ENCODE data around the gene OTUD6A. TPM values are rescaled to one million over a fixed set of nuclear protein-coding genes. Genes with fewer than 3 reads are reported as not detected.

The OTUD6A gene
- polyA plus RNA-seq, 1 experiment = not detected

GRCh38 chrX:70022616-70023015 is 39.6 kb upstream of the OTUD6A start:
- DNase-seq (ENCODE audit: low read depth, low spot score) = no peak
- POLR2A ChIA-PET = no interaction called here
- H3K27me3 ChIP-seq (ENCODE audit: control insufficient read depth, insufficient read depth, low read length) = no peaks in the 10 kb centered on the region
- H3K4me3 ChIP-seq (ENCODE audit: low read depth, low read length) = no peak overlapping the region
- H3K27ac ChIP-seq (ENCODE audit: low read depth, low read length) = no peak overlapping the region
- CTCF ChIA-PET = no interaction called here
- no peak for TF ChIP-seq CTCF (IDR thresholded peaks at IDR 0.05; ENCODE audit: low read depth, low read length)
- no peaks in the 10 kb centered on the region for H3K9me3 ChIP-seq (ENCODE audit: control insufficient read depth, insufficient read depth, low read length)

- no peak overlapping the region for H3K4me3 ChIP-seq (ENCODE audit: low read depth, low read length)
- POLR2A ChIA-PET = no interaction called here
- no peak overlapping the region for H3K27ac ChIP-seq (ENCODE audit: low read depth, low read length)
- no peaks in the 10 kb centered on the region for H3K9me3 ChIP-seq (ENCODE audit: control insufficient read depth, insufficient read depth, low read length)
- no peaks in the 10 kb centered on the region for H3K27me3 ChIP-seq (ENCODE audit: control insufficient read depth, insufficient read depth, low read length)
- CTCF ChIA-PET = interaction anchor here (2.3 kb wide), 1 partner anchor 72 kb away, joined by 9 read pairs; no protein-coding TSS in a partner anchor
- no peak for TF ChIP-seq CTCF (IDR thresholded peaks at IDR 0.05; ENCODE audit: low read depth, low read length)
- no peak for DNase-seq (ENCODE audit: low read depth, low spot score)
Observed at GRCh38 chrX:70025464-70025863, 36.8 kb upstream of the OTUD6A start.

- DNase-seq (ENCODE audit: low read depth, low spot score) = no peak
- Histone ChIP-seq H3K9me3 (ENCODE audit: control insufficient read depth, insufficient read depth, low read length) (no peaks in the 10 kb centered on the region), H3K4me3 (ENCODE audit: low read depth, low read length) (no peak overlapping the region), H3K27ac (ENCODE audit: low read depth, low read length) (no peak overlapping the region), H3K27me3 (ENCODE audit: control insufficient read depth, insufficient read depth, low read length) (no peaks in the 10 kb centered on the region)
- ChIA-PET POLR2A (no interaction called here), CTCF (interaction anchor here (0.8 to 2.3 kb wide), 2 partner anchors 13 to 72 kb away, joined by 6 to 9 read pairs; no protein-coding TSS in a partner anchor)
- no peak for TF ChIP-seq CTCF (IDR thresholded peaks at IDR 0.05; ENCODE audit: low read depth, low read length)
Observed at GRCh38 chrX:70026112-70026850, 36.0 kb upstream of the OTUD6A start.

- DNase-seq (ENCODE audit: low read depth, low spot score) = no peak
- CTCF ChIA-PET = interaction anchor here (0.8 to 2.3 kb wide), 2 partner anchors 12 to 71 kb away, joined by 6 to 9 read pairs; no protein-coding TSS in a partner anchor
- POLR2A ChIA-PET = no interaction called here
- Histone ChIP-seq H3K27me3 (ENCODE audit: control insufficient read depth, insufficient read depth, low read length) (no peaks in the 10 kb centered on the region), H3K27ac (ENCODE audit: low read depth, low read length) (no peak overlapping the region), H3K4me3 (ENCODE audit: low read depth, low read length) (no peak overlapping the region), H3K9me3 (ENCODE audit: control insufficient read depth, insufficient read depth, low read length) (no peaks in the 10 kb centered on the region)
- no peak for TF ChIP-seq CTCF (IDR thresholded peaks at IDR 0.05; ENCODE audit: low read depth, low read length)
Observed at GRCh38 chrX:70026851-70027200, 35.4 kb upstream of the OTUD6A start.

- no peak overlapping the region for H3K27ac ChIP-seq (ENCODE audit: low read depth, low read length)
- ChIA-PET CTCF (interaction anchor here (0.6 to 3.1 kb wide), 17 partner anchors 9 to 605 kb away, joined by 3 to 56 read pairs (median 4); partner anchors contain the start of gene IGBP1), POLR2A (no interaction called here)
- H3K27me3 ChIP-seq (ENCODE audit: control insufficient read depth, insufficient read depth, low read length) = no peaks in the 10 kb centered on the region
- H3K9me3 ChIP-seq (ENCODE audit: control insufficient read depth, insufficient read depth, low read length) = no peaks in the 10 kb centered on the region
- no peak overlapping the region for H3K4me3 ChIP-seq (ENCODE audit: low read depth, low read length)
- TF ChIP-seq CTCF (IDR thresholded peaks at IDR 0.05; ENCODE audit: low read depth, low read length) = no peak
- no peak for DNase-seq (ENCODE audit: low read depth, low spot score)
Observed at GRCh38 chrX:70029863-70030262, 32.4 kb upstream of the OTUD6A start.

Measured in AG04450 (cell line).